OCI-LY7 (cell line): ENCODE measurements around the gene LIN9. TPM values are rescaled to one million over a fixed set of nuclear protein-coding genes. Genes with fewer than 3 reads are reported as not detected.

ENCODE experiments used
- BruUV-seq: library from RNA; stranded (reverse); fragments of 400-500 nt; replicated peaks from 2 replicates; lab custom pipeline; 2021; lab: Mats Ljungman, UMichigan
- CTCF ChIA-PET: fragments of 300-600 bp; sonication (Branson Sonifier 250); formaldehyde crosslinking; loops from one replicate; lab custom pipeline; 2022; ENCODE audit warnings: antibody characterized with exemption; ENCODE audit not compliant: unreplicated experiment; lab: Charles Lee
- POLR2A ChIA-PET: fragments of 300-600 bp; sonication (Branson Sonifier 250); formaldehyde crosslinking; loops from one replicate; lab custom pipeline; 2022; ENCODE audit warnings: antibody characterized with exemption; lab: Charles Lee
- DNase-seq: peaks from one replicate; pipeline ENCODE4 v3.0.0-alpha.2; 2015; ENCODE audit warnings: low spot score
- H2AFZ ChIP-seq: fragments of 200-600 bp; sonication (generic), shearing (Covaris generic); 2 replicates; pipeline ENCODE4 v1.6.1; 2014; ENCODE audit warnings: mild to moderate bottlenecking, antibody characterized with exemption, low read length, moderate library complexity
- H3K27ac ChIP-seq: fragments of 200-600 bp; sonication (generic); 2 replicates; pipeline ENCODE4 v1.5.1; 2014; ENCODE audit warnings: mixed run types, low read depth, mild to moderate bottlenecking, moderate library complexity, low read length, inconsistent platforms; ENCODE audit not compliant: poor library complexity, severe bottlenecking
- H3K36me3 ChIP-seq: fragments of 200-600 bp; sonication (generic); 2 replicates; pipeline ENCODE4 v1.6.1; 2014; ENCODE audit warnings: mild to moderate bottlenecking, antibody characterized with exemption, low read length, moderate library complexity, mixed read lengths; ENCODE audit not compliant: insufficient read depth
- H3K4me1 ChIP-seq: fragments of 200-600 bp; sonication (generic); 2 replicates; pipeline ENCODE4 v1.5.1; 2014; ENCODE audit warnings: mild to moderate bottlenecking, low read length; ENCODE audit not compliant: insufficient read depth, poor library complexity, severe bottlenecking
- H3K4me2 ChIP-seq: fragments of 200-600 bp; sonication (generic); 2 replicates; pipeline ENCODE4 v1.6.1; 2014; ENCODE audit warnings: mild to moderate bottlenecking, low read length
- H3K4me3 ChIP-seq: fragments of 200-600 bp; sonication (generic); 2 replicates; pipeline ENCODE4 v1.5.1; 2014; ENCODE audit warnings: mild to moderate bottlenecking, low read depth, low read length; ENCODE audit not compliant: poor library complexity, severe bottlenecking
- H3K79me2 ChIP-seq: fragments of 200-600 bp; sonication (generic); 2 replicates; pipeline ENCODE4 v1.6.1; 2016; ENCODE audit warnings: low read depth, mild to moderate bottlenecking, low read length, moderate library complexity, mixed read lengths; ENCODE audit not compliant: insufficient read depth
- H3K9me2 ChIP-seq: fragments of 200-600 bp; sonication (generic); 2 replicates; pipeline ENCODE4 v1.6.1; 2016; ENCODE audit warnings: mild to moderate bottlenecking, low read length, mixed read lengths; ENCODE audit not compliant: insufficient read depth
- H3K9me3 ChIP-seq: fragments of 200-600 bp; sonication (generic); 2 replicates; pipeline ENCODE4 v1.6.1; 2014; ENCODE audit warnings: mild to moderate bottlenecking, mixed run types, low read length, mixed read lengths
- H4K20me1 ChIP-seq: fragments of 200-600 bp; sonication (generic); 2 replicates; pipeline ENCODE4 v1.6.1; 2014; ENCODE audit warnings: mild to moderate bottlenecking, antibody characterized with exemption, low read length, moderate library complexity, mixed read lengths; ENCODE audit not compliant: insufficient read depth
- EZH2phosphoT487 ChIP-seq: fragments of 200-600 bp; sonication (generic); IDR thresholded peaks from 2 replicates; pipeline ENCODE4 v1.6.1; 2018; ENCODE audit warnings: low read depth, borderline replicate concordance, mild to moderate bottlenecking, mixed run types, antibody characterized with exemption, low read length, moderate library complexity, mixed read lengths
- intact Hi-C: fragments of 100-400 bp; cut with micrococcal nuclease; formaldehyde crosslinking; loops from one replicate; pipeline ENCODE4 v1.10.0; 2022; ENCODE audit not compliant: unreplicated experiment
- total RNA-seq, 2 experiments: library from RNA; depleted of rRNA in 1 of 2; stranded (reverse); fragments of >200 nt in 1 of 2; shearing (Covaris generic) in 1 of 2; gene quantifications; 2 replicates each; pipeline ENCODE4 v1.2.3, GENCODE V29; 2014 to 2022
- TF ChIP-seq, protein P1 (sequence below): fragments of 200-600 bp; sonication (generic); conservative IDR thresholded peaks from 2 replicates; pipeline ENCODE4 v1.5.1; 2014; ENCODE audit warnings: mild to moderate bottlenecking, antibody characterized with exemption, low read length, moderate library complexity, mixed read lengths

Gene LIN9
- total RNA-seq, 2 experiments from 2014 or later = 19.7 to 20.1 TPM

GRCh38 chr1:226248796-226249195 lies 60.2 kb downstream of the LIN9 start:
- CTCF ChIA-PET = interaction anchor here (1.0 kb wide), 1 partner anchor 125 kb away, joined by 3 read pairs; no protein-coding TSS in a partner anchor
- Histone ChIP-seq H2AFZ (no peak overlapping the region), H4K20me1 (no peaks in the 10 kb centered on the region), H3K9me2 (no peaks in the 10 kb centered on the region), H3K36me3 (peaks cover 84% of the 10 kb centered on the region), H3K9me3 (no peaks in the 10 kb centered on the region), H3K4me3 (no peak overlapping the region), H3K4me1 (peaks cover 18% of the 10 kb centered on the region), H3K79me2 (0 out of 2 replicates have a peak, but pooled peaks cover 4% of the 10 kb centered on the region), H3K27ac (no peak overlapping the region), H3K4me2 (no peak overlapping the region)
- TF ChIP-seq, protein P1, sequence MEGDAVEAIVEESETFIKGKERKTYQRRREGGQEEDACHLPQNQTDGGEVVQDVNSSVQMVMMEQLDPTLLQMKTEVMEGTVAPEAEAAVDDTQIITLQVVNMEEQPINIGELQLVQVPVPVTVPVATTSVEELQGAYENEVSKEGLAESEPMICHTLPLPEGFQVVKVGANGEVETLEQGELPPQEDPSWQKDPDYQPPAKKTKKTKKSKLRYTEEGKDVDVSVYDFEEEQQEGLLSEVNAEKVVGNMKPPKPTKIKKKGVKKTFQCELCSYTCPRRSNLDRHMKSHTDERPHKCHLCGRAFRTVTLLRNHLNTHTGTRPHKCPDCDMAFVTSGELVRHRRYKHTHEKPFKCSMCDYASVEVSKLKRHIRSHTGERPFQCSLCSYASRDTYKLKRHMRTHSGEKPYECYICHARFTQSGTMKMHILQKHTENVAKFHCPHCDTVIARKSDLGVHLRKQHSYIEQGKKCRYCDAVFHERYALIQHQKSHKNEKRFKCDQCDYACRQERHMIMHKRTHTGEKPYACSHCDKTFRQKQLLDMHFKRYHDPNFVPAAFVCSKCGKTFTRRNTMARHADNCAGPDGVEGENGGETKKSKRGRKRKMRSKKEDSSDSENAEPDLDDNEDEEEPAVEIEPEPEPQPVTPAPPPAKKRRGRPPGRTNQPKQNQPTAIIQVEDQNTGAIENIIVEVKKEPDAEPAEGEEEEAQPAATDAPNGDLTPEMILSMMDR = no peak
- BruUV-seq = no TSS peak
- intact Hi-C loops = no loop called here
- no peak for DNase-seq
- POLR2A ChIA-PET = interaction anchor here (0.7 to 0.8 kb wide), 2 partner anchors 48 to 57 kb away, joined by 3 read pairs; no protein-coding TSS in a partner anchor

GRCh38 chr1:226248091-226248490 lies 60.9 kb downstream of the LIN9 start:
- Histone ChIP-seq H3K27ac (peak overlapping the region; percentile 12), H3K9me2 (no peaks in the 10 kb centered on the region), H4K20me1 (no peaks in the 10 kb centered on the region), H3K79me2 (0 out of 2 replicates have a peak, but pooled peaks cover 4% of the 10 kb centered on the region), H2AFZ (no peak overlapping the region), H3K36me3 (peaks cover 81% of the 10 kb centered on the region), H3K4me1 (peaks cover 18% of the 10 kb centered on the region), H3K4me3 (no peak overlapping the region), H3K9me3 (no peaks in the 10 kb centered on the region), H3K4me2 (peak overlapping the region; percentile 13; the same call in 1 of the 2 replicates)
- DNase-seq = no peak
- ChIA-PET POLR2A (interaction anchor here (0.7 kb wide), 1 partner anchor 19 kb away, joined by 4 read pairs; no protein-coding TSS in a partner anchor), CTCF (interaction anchor here (1.0 kb wide), 1 partner anchor 124 kb away, joined by 3 read pairs; no protein-coding TSS in a partner anchor)
- no peak for TF ChIP-seq EZH2phosphoT487
- TF ChIP-seq, protein P1 = no peak
- intact Hi-C loops = no loop called here
- BruUV-seq = no TSS peak

GRCh38 chr1:226239421-226239820 lies 69.5 kb downstream of the LIN9 start:
- no peak overlapping the region for H3K4me3 ChIP-seq
- DNase-seq = no peak
- no TSS peak for BruUV-seq
- no peak overlapping the region for H3K4me2 ChIP-seq
- no peaks in the 10 kb centered on the region for H4K20me1 ChIP-seq
- no peak overlapping the region for H3K27ac ChIP-seq
- ChIA-PET POLR2A (interaction anchor here (1.0 to 1.1 kb wide), 2 partner anchors 11 to 94 kb away, joined by 3 read pairs; no protein-coding TSS in a partner anchor), CTCF (no interaction called here)
- no peak overlapping the region for H2AFZ ChIP-seq
- peaks cover 40% of the 10 kb centered on the region for H3K4me1 ChIP-seq
- H3K79me2 ChIP-seq = no peaks in the 10 kb centered on the region
- intact Hi-C loops = no loop called here
- H3K9me3 ChIP-seq = no peaks in the 10 kb centered on the region
- TF ChIP-seq, protein P1 = no peak
- no peak for TF ChIP-seq EZH2phosphoT487
- H3K9me2 ChIP-seq = no peaks in the 10 kb centered on the region
- peaks cover 69% of the 10 kb centered on the region for H3K36me3 ChIP-seq
